GM12878 (cell line): ENCODE data around the gene FBXW10B. TPM values are rescaled to one million over a fixed set of nuclear protein-coding genes. Genes with fewer than 3 reads are reported as not detected.
"Not testable (repeated sequence)": the region's sequence is repeated elsewhere in the genome, so short reads cannot be mapped to it uniquely, and the experiment has no call there.

ENCODE experiments used
- ATAC-seq: fragments of 200-7000 bp; cut with Tn5 transposase; 3 replicates; pipeline ENCODE4 v1.9.1; 2020; ENCODE audit warnings: mild to moderate bottlenecking, moderate library complexity
- BruUV-seq: library from RNA; stranded (reverse); fragments of 400-500 nt; replicated peaks from 2 replicates; lab custom pipeline; 2021; lab: Mats Ljungman, UMichigan
- CTCF ChIA-PET: fragments of 300-600 bp; sonication (Branson Sonifier 250); formaldehyde crosslinking; extraction: SDS; loops from one replicate; lab custom pipeline; 2021; ENCODE audit warnings: inconsistent platforms; lab: Yijun Ruan, JAX
- POLR2A ChIA-PET: fragments of 350-600 bp; formaldehyde crosslinking; extraction: SDS; loops from one replicate; lab custom pipeline; 2021; ENCODE audit warnings: inconsistent platforms; lab: Charles Lee
- RAD21 ChIA-PET: fragments of 300-600 bp; sonication (Branson Sonifier 250); formaldehyde crosslinking; loops from one replicate; lab custom pipeline; 2023; ENCODE audit warnings: antibody characterized with exemption; ENCODE audit not compliant: unreplicated experiment; lab: Charles Lee
- SMC1A ChIA-PET: fragments of 300-600 bp; sonication (Branson Sonifier 250); formaldehyde crosslinking; loops from one replicate; lab custom pipeline; 2023; ENCODE audit not compliant: unreplicated experiment, uncharacterized antibody; lab: Charles Lee
- DNase-seq: peaks from one replicate; pipeline ENCODE4 v3.0.0-alpha.2; 2011; ENCODE audit warnings: low read depth, low spot score
- FAIRE-seq: peaks from 3 replicates; lab custom pipeline; 2011; peaks lifted over from hg19 to GRCh38; lab: Jason Lieb, UNC
- H2AFZ ChIP-seq: 2 replicates; pipeline ENCODE4 v1.6.0; 2011; ENCODE audit warnings: low read depth, low read length, control low read depth; ENCODE audit not compliant: control insufficient read depth
- H3K27ac ChIP-seq: 2 replicates; pipeline ENCODE4 v1.5.1; 2011; ENCODE audit warnings: control low read depth; ENCODE audit not compliant: control insufficient read depth, insufficient read depth
- H3K27me3 ChIP-seq, 2 experiments: replicated peaks in 1 of 2; 2 replicates each; pipeline versions ENCODE4 v1.6.0 to v1.6.1; 2011; ENCODE audit warnings: low read length in 1 of 2; ENCODE audit not compliant: control insufficient read depth in 2 of 2, insufficient read depth in 2 of 2
- H3K36me3 ChIP-seq, 2 experiments: 2 replicates each; pipeline ENCODE4 v1.5.1; 2011; ENCODE audit warnings: low read length in 1 of 2; ENCODE audit not compliant: control insufficient read depth in 2 of 2, insufficient read depth in 2 of 2
- H3K4me1 ChIP-seq: 2 replicates; pipeline ENCODE4 v1.6.1; 2011; ENCODE audit warnings: mild to moderate bottlenecking, low read length, moderate library complexity, mixed read lengths; ENCODE audit not compliant: control insufficient read depth, insufficient read depth
- H3K4me2 ChIP-seq: 2 replicates; pipeline ENCODE4 v1.6.0; 2011; ENCODE audit warnings: control low read depth; ENCODE audit not compliant: control insufficient read depth, insufficient read depth
- H3K4me3 ChIP-seq: fragments of 200-600 bp; sonication (generic); 2 replicates; pipeline ENCODE4 v1.5.1; 2016
- H3K79me2 ChIP-seq: 2 replicates; pipeline ENCODE4 v1.6.0; 2011; ENCODE audit warnings: low read length; ENCODE audit not compliant: control insufficient read depth, insufficient read depth
- H3K9ac ChIP-seq: 2 replicates; pipeline ENCODE4 v1.8.0; 2011; ENCODE audit warnings: low read length, control low read depth, mixed read lengths; ENCODE audit not compliant: control insufficient read depth, insufficient read depth
- H3K9me3 ChIP-seq: replicated peaks from 3 replicates; pipeline ENCODE4 v1.5.1; 2011; ENCODE audit warnings: mild to moderate bottlenecking, low read length; ENCODE audit not compliant: control insufficient read depth, insufficient read depth
- H4K20me1 ChIP-seq: 2 replicates; pipeline ENCODE4 v1.6.0; 2011; ENCODE audit not compliant: control insufficient read depth, insufficient read depth
- WGBS: methylation state at CpG from one replicate; pipeline ENCODE4 v1.1.6; 2016; ENCODE audit warnings: low lambda C conversion rate; ENCODE audit not compliant: insufficient replicate concordance, insufficient coverage; ENCODE audit errors: missing lambda C conversion rate; 5-methylcytosine and 5-hydroxymethylcytosine counted together
- in situ Hi-C: fragments of 300-500 bp; cut with MboI; formaldehyde crosslinking; loops from 9 replicates; pipeline ENCODE4 v1.14.3; 2018; ENCODE audit warnings: mixed read lengths
- intact Hi-C: fragments of 100-400 bp; cut with micrococcal nuclease; formaldehyde crosslinking; loops from one replicate; pipeline ENCODE4 v1.14.2; 2022; ENCODE audit not compliant: unreplicated experiment
- polyA plus RNA-seq, 11 experiments: library from polyadenylated mRNA; depleted of rRNA in 4 of 11; unstranded in 6 of 11; stranded (reverse) in 5 of 11; fragments of >200 nt; fragmentation: Nextera tagmentation in 4 of 11; fragmentation: Illumina TruSeq in 1 of 11; extraction: Ambion mirVana in 4 of 11; extraction: Trizol in 1 of 11; gene quantifications; 1 replicate in 1 of 11; 2 replicates in 10 of 11; pipeline versions ENCODE4 v1.2.1 to v1.2.3, GENCODE V29; 2011 to 2016; ENCODE audit warnings: inconsistent platforms in 2 of 11, missing spikeins in 2 of 11, low read depth in 1 of 11
- total RNA-seq, 4 experiments: library from RNA; depleted of rRNA in 3 of 4; stranded (reverse); fragments of >200 nt in 3 of 4; fragmentation: Illumina TruSeq in 1 of 4; extraction: Trizol in 1 of 4; gene quantifications; 2 replicates each; pipeline versions ENCODE4 v1.2.1 to v1.2.3, GENCODE V29; 2013 to 2021

The FBXW10B gene
- total and polyA plus RNA-seq, 10 of the 15 experiments (the other 5 are each of a cell fraction or from before 2014, with no cell fraction given) = 0.04 to 0.19 (median 0.11) TPM; not detected in 5

GRCh38 chr17:15642014-15642413 is 22.5 kb upstream of the FBXW10B start:
- H3K4me2 ChIP-seq, H3K27me3 ChIP-seq, H3K4me1 ChIP-seq, BruUV-seq, H3K36me3 ChIP-seq, intact Hi-C loops, H3K9ac ChIP-seq, DNase-seq, H4K20me1 ChIP-seq, in situ Hi-C loops, H3K9me3 ChIP-seq, H3K27ac ChIP-seq, H3K4me3 ChIP-seq, ATAC-seq, POLR2A ChIA-PET, CTCF ChIA-PET, H3K79me2 ChIP-seq, SMC1A ChIA-PET, RAD21 ChIA-PET, H2AFZ ChIP-seq, FAIRE-seq: not testable (repeated sequence)
- no CpG with 5 or more reads among the region's 4 CpGs for WGBS

- FAIRE-seq = not testable (repeated sequence)
These were observed 11.5 kb upstream of the FBXW10B start for GRCh38 chr17:15630930-15631453.

GRCh38 chr17:15629991-15630390 is 10.5 kb upstream of the FBXW10B start:
- CTCF ChIA-PET, DNase-seq, SMC1A ChIA-PET, H3K9me3 ChIP-seq, POLR2A ChIA-PET, H4K20me1 ChIP-seq, in situ Hi-C loops, H3K4me3 ChIP-seq, BruUV-seq, H3K27ac ChIP-seq, RAD21 ChIA-PET, FAIRE-seq, H3K4me1 ChIP-seq, H3K9ac ChIP-seq, H3K36me3 ChIP-seq, ATAC-seq, intact Hi-C loops, H3K27me3 ChIP-seq, H3K79me2 ChIP-seq, H2AFZ ChIP-seq, H3K4me2 ChIP-seq: not testable (repeated sequence)
- 97% methylated on average over 6 of the region's 7 CpGs for WGBS

More at GRCh38 chr17:15630930-15631453, 11.5 kb upstream of the FBXW10B start:
- SMC1A ChIA-PET, H3K4me1 ChIP-seq, H3K9ac ChIP-seq, H3K79me2 ChIP-seq, CTCF ChIA-PET, POLR2A ChIA-PET, BruUV-seq, intact Hi-C loops, H3K27ac ChIP-seq, H4K20me1 ChIP-seq, H2AFZ ChIP-seq, DNase-seq, RAD21 ChIA-PET, H3K36me3 ChIP-seq, H3K9me3 ChIP-seq, H3K27me3 ChIP-seq, H3K4me2 ChIP-seq, in situ Hi-C loops, H3K4me3 ChIP-seq, ATAC-seq: not testable (repeated sequence)
- 77% methylated on average over 2 of the region's 2 CpGs for WGBS

- H2AFZ ChIP-seq, H3K79me2 ChIP-seq, in situ Hi-C loops, FAIRE-seq, H3K4me1 ChIP-seq, CTCF ChIA-PET, intact Hi-C loops, SMC1A ChIA-PET, H3K27me3 ChIP-seq, ATAC-seq, H3K36me3 ChIP-seq, H3K4me2 ChIP-seq, H4K20me1 ChIP-seq, POLR2A ChIA-PET, BruUV-seq, RAD21 ChIA-PET, H3K4me3 ChIP-seq, H3K9ac ChIP-seq, DNase-seq, H3K9me3 ChIP-seq, H3K27ac ChIP-seq: not testable (repeated sequence)
- 57% methylated on average over 3 of the region's 3 CpGs for whole genome bisulfite sequencing
These were observed 4.2 kb upstream of the FBXW10B start for GRCh38 chr17:15623661-15624209.
